Activated T-cell treated with anti-CD3 and anti-CD28 coated beads for 4 hours (primary cell): ENCODE measurements around the gene TNFAIP3.
A peak's percentile ranks its signal among the peaks of the same experiment; 100 is the strongest.

Experiments
- DNase-seq: peaks from one replicate; pipeline ENCODE4 v3.0.0-alpha.2; 2020

Gene TNFAIP3

DNA sequence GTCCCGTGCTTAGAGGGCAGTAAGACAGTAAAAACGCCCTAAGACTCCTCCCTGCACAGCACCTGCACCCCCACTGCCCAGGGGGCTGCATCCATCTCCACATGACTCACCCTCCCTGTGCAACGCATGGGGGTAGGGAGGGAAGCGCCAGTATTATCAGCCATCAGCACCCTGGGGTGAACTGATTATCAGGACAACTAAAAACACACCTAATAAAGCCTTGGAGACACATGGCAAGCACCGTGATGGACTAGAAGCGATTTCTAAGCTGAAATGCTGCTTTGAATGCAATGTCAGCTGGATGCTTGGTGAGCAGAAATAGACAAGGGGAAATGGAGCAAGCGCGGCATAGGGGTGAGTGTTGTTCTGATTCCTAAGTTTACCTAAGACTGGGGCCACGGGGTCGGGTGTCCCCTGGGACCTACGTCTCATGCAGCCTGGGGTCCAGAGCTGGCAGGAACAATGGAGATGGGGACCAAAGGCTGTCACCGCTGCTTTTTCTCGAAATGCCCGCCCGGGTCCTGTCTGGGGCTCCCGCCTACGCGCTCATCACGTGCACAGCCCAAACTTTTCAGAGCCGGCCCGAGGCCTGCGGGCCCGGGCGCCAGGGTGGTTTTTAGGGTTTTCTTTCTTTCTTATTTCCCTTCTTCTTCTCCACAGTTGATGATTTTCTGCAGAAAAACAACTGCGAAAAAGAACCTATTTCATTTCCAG, 702 bp upstream of the TNFAIP3 start:
- DNase-seq, result no peak

DNA sequence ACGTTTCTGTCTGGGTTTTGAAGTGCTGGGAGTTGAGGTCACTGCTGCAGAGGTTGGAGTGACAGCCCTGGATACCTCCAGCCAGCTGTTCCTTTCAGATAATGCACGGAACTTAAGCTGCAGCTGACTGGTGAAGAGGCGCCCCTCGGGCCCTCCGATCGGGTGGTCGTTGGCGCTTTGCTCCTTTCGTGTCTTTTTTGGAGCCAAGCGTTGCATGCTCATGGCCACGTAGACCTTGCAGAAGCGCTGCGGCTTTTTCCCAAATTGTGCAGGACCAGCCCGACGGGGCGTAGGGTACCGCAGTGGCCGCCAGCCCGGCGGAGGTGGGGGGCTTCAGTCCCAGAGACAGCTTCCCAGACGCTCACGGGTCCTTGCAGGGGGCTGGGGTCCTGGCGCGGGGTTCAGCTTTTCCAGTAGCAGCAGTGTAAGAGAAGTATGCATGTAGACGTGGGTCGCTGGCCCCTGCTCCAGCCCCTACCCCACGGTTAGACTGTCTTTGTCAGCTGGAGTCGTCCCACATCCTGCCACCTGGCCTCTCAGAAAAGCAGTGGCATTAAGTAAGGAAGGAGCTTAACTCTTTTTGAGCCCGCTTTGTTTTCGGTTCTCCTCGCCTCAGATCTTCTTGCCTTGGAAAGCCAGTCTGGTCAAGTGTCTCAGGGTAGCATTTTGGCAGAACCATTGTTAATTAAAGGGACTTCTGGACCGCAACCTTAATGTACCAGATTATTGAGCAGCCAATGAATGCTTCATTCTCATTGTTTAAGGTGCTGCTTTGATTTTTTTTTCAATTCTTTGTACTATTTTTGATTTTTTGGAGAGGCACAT, 838 bp downstream of the TNFAIP3 start:
- no peak for DNase-seq

DNA sequence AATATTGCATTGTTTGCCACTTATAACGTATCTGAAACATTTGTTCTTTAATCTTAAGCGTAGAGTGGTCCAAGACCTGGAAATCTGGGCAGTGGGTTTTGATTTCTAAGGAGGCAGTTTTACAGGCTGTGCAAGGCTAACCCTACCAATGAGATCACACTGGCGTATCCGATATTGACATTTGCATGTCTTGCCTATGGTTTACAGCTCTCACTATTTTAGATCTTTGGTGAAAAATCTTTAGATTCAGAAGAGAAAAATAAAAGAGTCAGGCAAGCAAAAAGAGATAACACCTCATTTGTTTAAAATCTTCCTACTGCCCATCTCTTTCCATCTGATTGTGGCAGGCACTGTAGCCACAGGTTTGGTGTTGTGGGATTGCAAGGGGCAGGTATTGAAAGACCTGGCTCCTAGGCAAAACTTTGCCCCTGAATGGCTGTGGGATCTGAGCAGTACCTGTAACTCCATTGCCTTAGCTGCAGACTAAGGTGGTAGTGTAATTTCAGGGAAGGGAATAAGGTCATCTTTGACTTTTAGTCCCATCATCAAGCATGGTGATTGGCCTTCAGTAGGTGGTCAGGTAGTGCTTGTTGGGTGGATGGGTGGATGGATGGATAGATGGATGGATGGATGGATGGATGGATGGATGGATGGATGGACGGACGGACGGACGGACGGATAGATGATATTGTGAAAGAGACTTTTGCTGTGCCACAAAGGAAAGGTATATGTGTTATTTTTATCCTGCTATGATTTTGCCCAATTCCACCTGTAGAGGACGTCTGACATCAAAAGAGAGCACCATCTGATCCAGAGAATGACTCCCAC, 1.9 kb downstream of the TNFAIP3 start:
- no peak for DNase-seq

DNA sequence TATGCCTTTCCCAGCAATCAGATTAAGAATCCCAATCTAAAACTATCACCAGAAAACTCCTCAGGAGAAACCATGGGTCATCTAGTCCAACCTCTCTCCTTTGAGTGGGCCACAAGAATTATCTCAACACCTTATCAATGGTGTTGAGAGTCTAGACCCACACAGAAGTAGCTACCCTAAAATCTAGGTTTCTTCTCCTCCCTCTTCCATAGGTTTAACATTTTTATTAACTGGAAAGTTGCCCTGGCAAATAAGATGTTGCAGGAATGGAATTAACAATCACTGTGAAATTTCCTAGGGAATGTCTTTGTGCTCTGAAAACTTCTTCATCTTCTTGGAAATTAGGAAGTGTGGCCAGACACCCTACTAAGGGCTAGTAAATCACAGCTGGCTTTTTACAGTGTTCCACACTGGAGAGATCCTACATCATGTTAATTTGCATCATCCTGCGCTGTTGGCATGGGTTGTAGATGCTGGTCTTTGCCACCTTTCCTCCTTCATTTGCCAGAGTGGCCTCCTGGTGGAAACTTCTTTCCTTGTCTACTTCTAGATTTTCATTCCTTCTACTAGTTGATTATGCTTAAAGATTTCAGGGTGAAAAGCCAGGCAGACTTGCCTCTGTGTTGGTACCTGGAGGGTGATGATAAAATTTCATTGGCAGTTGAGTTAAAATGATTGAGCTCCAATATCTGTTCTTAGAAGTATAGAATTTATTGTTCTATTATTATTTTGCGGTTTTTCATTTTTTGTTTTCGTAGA, 2.7 kb downstream of the TNFAIP3 start:
- no peak for DNase-seq

DNA sequence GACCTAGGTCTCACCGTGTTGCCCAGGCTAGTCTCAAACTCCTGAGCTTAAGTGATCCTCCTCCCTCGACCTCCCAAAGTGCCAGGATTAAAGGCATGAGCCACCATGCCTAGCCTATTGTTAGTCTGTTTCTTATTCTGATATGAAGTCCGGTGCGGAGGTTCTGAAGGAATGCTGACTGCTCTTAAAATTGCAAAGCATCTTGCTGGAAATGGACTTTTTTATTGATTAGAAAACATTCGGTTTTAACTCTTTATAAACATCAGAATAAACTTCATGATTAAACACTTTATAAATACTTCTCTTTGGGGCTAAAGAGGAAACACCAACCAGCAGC, 3.2 kb downstream of the TNFAIP3 start:
- DNase-seq, result no peak

DNA sequence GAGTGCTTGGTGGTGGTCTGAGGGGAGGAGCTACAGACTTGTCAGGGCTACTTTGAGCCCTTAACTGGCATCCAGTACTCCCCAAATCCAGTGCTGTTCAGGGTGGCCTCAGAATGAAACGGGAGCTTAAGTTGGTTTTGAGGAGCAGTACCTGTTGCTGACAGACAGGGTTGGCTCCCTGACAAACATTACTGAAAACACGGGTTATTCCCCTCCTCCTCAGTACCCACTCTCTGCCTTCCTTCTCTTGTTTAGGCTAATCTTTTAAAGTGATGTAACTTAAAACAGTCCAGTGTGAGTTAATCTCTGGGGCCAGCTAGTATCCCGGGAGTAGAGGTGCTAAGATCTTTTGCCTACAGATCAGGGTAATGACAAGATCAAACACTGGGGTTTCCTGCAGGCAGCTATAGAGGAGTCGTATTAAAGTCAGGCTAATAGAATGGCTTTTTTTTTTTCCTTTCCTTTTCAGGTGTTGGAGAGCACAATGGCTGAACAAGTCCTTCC, 3.7 kb downstream of the TNFAIP3 start:
- peak; percentile 34 for DNase-seq

DNA sequence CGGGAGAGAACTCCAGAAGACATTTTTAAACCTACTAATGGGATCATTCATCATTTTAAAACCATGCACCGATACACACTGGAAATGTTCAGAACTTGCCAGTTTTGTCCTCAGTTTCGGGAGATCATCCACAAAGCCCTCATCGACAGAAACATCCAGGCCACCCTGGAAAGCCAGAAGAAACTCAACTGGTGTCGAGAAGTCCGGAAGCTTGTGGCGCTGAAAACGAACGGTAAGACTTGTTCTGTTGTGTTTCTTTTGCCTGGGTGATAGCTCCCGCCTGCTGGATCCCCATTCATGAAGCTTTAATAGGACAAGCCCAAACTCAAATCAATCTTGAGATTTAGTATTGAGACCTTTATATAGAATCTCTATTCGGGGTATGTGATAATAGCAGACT, 4.2 kb downstream of the TNFAIP3 start:
- DNase-seq, result no peak

DNA sequence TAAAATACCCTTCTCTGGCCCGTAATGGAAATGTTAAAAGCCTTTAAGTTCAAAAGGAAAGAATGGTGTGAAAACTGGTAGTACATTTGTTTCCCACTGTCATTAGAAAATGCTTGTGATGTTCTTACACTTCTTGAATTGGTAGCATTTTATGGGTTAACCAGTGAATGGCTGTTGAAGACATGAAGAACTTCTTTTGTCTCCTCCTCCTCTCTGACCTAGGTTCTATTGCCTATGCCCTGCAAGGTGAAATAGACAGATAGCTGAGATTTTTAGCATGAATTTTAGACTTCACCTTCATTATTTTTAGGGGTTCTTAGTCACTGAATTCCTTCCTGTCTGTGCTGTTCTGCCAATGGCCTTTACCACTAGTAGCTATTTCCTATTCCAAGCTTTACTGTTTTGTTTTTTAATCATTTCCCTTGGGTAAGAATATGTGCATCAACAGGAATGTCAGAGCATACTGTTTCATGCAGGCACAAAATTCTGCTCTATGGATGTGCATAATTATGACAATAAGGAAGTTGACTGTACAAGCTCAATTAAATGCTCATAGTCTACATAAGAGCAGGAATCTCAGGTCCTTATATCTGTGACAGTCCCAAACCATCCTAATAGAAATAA, 4.9 kb downstream of the TNFAIP3 start:
- DNase-seq, result no peak

DNA sequence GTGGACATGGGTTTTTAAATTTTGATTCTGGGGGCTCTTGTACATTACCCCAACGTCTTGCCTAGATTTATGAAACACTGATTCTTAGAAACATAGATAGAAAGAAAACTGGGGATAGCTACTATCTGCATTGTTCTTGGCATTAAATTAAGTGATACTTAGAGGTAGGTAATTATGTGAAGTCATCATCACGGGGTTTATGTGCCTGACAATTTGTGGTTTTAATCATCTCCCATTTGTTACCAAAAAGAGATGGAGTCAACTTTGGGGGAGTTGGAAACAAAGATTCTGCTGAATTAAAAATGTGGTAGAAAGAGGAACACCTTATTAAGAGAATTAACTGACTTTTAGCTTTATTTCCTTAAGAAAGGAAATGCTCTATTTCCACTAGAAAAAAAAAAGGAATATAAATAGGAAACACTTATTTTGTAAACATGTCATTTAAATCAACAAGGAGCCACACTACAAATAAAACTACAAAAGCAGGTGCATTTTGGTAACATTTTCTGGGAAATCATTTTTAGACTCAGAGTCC, 5.6 kb downstream of the TNFAIP3 start:
- DNase-seq, result no peak

DNA sequence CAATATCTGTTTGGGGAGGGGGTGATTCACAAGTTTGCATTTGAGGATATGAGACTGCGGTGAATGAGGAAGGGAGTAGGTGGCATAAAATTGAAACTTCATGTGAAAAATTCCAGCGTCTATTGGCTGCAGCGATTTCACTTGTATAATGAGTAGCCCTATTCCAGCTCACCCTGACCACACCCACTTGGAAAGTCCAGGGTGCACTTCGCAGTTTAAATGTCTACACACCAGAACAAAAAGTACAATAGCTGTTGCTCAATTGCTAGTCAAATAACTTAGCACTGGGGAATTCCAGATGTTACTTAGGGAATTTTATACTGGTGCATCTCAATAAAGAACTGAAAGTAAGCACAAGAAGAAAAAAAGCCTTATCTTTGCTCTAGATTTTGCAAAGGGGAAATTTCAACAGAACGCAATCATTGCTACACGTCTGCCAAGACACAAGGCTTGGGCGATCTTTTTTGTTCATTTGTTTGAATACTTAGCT, 6.3 kb downstream of the TNFAIP3 start:
- DNase-seq, result peak; percentile 75

DNA sequence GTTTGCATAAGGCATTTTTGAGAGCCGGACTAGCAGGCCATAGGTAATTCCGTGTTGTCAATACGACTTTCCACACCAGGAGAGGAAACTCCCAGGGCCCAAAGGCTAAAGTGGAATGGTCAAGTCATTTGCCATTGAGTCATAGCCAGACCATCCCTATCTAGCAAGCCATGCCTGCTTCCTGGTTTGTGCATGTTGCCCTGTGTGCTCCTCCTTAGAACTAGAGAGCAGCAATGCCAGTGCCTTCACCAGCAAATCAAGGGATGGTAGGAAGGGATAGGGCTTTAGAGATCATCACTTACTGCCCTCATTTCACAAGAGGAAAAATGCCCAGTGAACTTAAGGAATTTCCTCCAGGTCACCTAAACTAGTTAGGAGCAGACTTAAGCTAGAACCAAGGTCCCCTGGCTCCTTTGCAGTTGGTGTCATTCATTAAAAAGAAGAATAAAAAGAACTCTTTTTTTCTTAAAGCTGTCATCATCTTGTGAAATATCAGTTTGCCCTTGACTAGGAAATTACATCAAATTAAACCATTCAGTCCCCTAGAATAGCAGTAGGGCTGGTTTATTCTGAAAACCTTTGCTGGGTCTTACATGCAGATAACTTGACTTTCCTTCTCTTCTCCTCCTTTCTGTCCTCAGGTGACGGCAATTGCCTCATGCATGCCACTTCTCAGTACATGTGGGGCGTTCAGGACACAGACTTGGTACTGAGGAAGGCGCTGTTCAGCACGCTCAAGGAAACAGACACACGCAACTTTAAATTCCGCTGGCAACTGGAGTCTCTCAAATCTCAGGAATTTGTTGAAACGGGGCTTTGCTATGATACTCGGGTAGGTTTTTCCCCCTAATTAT, 7.4 kb downstream of the TNFAIP3 start:
- DNase-seq, result no peak

DNA sequence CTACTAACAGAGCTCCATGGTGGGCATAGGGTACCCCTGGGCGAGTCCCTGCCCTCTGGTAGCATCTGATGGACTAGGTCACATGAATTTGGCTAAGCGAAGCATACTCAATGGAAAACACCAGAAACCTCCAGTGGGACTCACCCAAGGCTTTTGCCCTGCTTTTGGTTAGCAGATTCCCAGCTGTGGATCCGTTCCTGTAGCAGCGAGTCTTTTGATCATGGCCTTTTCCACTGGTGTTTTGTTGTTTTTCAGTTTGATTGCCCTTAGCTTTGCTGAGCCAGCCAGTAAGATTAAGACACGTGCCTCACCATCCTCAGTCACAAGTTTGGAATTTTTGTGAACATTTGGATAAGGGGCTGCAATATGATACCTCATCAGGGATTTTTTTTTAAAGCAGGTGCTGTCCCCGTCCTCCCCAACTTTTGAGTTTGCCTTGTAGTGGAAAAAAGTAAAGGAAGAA, 8.0 kb downstream of the TNFAIP3 start:
- DNase-seq, result no peak

DNA sequence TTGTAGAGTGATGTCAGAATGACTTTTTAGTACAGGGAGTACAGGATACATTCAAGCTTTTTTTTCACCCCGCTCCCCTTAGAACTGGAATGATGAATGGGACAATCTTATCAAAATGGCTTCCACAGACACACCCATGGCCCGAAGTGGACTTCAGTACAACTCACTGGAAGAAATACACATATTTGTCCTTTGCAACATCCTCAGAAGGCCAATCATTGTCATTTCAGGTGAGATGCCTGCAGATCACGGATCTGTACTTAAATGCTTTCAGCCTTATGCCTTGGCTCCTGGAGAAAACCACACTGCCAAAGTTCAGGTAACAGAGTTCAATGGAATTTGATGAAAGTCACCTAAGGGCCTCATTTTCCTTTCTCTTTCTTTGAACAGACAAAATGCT, 8.5 kb downstream of the TNFAIP3 start:
- no peak for DNase-seq

DNA sequence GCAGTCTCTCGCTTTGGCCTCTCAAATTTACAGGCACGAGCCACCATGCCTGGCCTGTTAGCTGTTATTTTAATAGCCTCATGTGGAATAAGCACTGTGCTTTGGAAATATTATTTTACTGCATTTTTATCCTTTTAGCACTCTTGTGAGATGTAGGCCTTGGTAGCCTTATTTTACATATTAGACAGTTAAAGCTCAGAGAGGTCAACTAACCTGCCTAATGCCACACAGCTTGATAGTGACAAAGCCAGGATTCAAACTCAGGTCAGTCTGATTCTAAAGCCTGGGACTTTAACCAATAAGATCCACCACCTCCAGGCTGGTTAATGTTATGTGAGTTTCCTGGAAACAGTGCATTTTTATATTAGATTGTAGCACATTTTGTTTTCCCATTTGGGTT, 9.5 kb downstream of the TNFAIP3 start:
- DNase-seq, result no peak

DNA sequence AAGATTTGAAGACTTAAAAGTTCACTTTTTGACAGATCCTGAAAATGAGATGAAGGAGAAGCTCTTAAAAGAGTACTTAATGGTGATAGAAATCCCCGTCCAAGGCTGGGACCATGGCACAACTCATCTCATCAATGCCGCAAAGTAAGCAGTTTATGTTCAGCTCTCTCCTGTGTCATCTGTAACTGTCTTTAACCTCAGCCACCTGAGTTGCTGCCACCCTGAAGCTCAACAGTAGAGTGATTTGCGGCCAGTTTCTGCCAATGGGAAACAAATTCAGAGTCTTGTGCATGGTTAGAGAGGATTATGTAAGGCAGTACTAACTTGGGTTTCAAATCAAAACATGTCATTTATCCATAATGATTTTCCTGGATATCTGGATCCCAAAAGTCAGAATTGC, 10.1 kb downstream of the TNFAIP3 start:
- DNase-seq, result no peak

DNA sequence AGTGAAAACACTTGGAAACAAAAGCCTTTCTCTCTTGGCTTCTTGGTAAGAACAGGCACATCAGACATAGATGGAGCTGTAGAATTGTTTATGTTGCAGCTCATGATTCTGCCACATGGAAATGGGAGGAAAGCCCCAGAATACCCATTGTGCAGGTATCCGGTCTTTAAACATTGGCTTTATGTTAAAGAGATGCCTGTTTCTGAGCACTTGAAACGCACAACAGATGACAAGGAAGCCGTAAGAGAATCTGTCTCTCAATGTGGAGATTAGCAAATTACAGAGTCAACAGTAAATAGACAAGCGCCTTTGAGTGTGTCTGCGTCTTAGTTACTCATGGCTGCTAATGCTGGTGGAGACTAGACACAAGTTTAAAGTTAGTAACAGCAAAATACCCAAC, 10.5 kb downstream of the TNFAIP3 start:
- DNase-seq, result no peak

DNA sequence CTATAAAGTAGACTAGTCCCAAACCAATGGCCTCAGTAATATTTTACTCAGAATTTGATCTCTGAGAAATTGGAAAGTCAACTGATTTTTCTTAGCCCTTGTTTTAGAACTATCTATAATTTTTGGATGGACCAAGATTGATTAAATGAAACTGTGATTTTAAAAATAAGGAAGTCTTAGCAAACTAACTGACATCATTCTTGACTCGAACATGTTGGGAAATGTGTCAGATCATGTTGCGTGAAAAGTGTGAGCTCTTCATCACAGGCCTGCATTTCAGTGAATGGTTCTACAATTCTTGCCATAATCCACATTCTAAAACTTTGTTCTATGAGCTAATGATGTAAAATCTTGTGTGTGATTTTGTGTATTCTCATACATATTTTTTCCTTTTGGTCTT, 11.0 kb downstream of the TNFAIP3 start:
- no peak for DNase-seq

DNA sequence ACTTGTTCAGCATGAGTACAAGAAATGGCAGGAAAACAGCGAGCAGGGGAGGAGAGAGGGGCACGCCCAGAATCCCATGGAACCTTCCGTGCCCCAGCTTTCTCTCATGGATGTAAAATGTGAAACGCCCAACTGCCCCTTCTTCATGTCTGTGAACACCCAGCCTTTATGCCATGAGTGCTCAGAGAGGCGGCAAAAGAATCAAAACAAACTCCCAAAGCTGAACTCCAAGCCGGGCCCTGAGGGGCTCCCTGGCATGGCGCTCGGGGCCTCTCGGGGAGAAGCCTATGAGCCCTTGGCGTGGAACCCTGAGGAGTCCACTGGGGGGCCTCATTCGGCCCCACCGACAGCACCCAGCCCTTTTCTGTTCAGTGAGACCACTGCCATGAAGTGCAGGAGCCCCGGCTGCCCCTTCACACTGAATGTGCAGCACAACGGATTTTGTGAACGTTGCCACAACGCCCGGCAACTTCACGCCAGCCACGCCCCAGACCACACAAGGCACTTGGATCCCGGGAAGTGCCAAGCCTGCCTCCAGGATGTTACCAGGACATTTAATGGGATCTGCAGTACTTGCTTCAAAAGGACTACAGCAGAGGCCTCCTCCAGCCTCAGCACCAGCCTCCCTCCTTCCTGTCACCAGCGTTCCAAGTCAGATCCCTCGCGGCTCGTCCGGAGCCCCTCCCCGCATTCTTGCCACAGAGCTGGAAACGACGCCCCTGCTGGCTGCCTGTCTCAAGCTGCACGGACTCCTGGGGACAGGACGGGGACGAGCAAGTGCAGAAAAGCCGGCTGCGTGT, 11.6 kb downstream of the TNFAIP3 start:
- no peak for DNase-seq

DNA sequence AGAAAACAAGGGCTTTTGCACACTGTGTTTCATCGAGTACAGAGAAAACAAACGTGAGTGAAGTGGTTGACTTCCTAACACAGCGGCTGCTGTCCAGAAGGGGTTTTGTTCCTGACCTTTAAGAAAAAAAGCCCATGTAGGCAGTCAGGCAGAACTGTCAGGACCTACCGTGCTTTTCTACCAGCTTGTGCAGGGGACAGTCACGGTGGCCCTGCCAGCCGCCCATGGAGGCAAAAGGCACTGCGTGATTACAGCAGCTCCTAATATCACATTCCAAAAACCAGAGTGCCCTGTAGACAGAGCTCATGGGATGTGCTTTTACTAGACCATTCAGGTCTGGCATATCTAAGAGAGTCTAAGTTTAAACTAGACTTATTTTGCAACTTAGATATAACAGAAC, 12.2 kb downstream of the TNFAIP3 start:
- DNase-seq, result no peak
